Parathyroid adenoma (tissue), 2 donors: ENCODE measurements around the gene ACAD10.

ENCODE experiments used
- H2AFZ ChIP-seq: fragments of 300-600 bp; sonication (generic); one replicate; pipeline ENCODE4 v1.7.0; 2017; ENCODE audit warnings: antibody characterized with exemption, mild to moderate bottlenecking
- H3K27ac ChIP-seq: fragments of 300-600 bp; sonication (generic); one replicate; pipeline ENCODE4 v1.7.0; 2017
- H3K27me3 ChIP-seq: fragments of 300-600 bp; sonication (generic); one replicate; pipeline ENCODE4 v1.7.0; 2017; ENCODE audit warnings: low read length; ENCODE audit not compliant: control insufficient read depth, insufficient read depth
- H3K36me3 ChIP-seq: fragments of 300-600 bp; sonication (generic); one replicate; pipeline ENCODE4 v1.7.0; 2017; ENCODE audit warnings: low read length; ENCODE audit not compliant: control insufficient read depth, insufficient read depth
- H3K4me1 ChIP-seq: fragments of 300-600 bp; sonication (generic); one replicate; pipeline ENCODE4 v1.7.0; 2017; ENCODE audit warnings: control low read depth
- H3K4me2 ChIP-seq: fragments of 300-600 bp; sonication (generic); one replicate; pipeline ENCODE4 v1.7.0; 2017; ENCODE audit warnings: low read length
- H3K4me3 ChIP-seq: fragments of 300-600 bp; sonication (generic); one replicate; pipeline ENCODE4 v1.7.0; 2017; ENCODE audit warnings: low read depth, low read length
- H3K79me2 ChIP-seq: fragments of 300-600 bp; sonication (generic); one replicate; pipeline ENCODE4 v1.7.0; 2017; ENCODE audit warnings: control low read depth
- H3K9ac ChIP-seq: fragments of 300-600 bp; sonication (generic); one replicate; pipeline ENCODE4 v1.7.0; 2017; ENCODE audit warnings: mild to moderate bottlenecking
- H3K9me3 ChIP-seq: fragments of 300-600 bp; sonication (generic); one replicate; pipeline ENCODE4 v1.7.0; 2017; ENCODE audit warnings: low read length; ENCODE audit not compliant: control insufficient read depth
- TF ChIP-seq, protein P1 (sequence below): fragments of 300-600 bp; sonication (generic); IDR thresholded peaks from one replicate; pipeline ENCODE4 v1.7.0; 2017; ENCODE audit warnings: antibody characterized with exemption, mild to moderate bottlenecking
- donor health status: primary hyperparathyroidism.

ACAD10 gene

GRCh38 chr12:111653596-111653995 is 32.3 kb upstream of the ACAD10 start:
- Histone ChIP-seq H3K27ac (no peak overlapping the region), H3K9me3 (no peaks in the 10 kb centered on the region), H3K4me3 (no peak overlapping the region), H3K36me3 (peaks cover 2% of the 10 kb centered on the region), H3K4me2 (no peak overlapping the region), H3K79me2 (peaks cover 11% of the 10 kb centered on the region), H3K9ac (no peak overlapping the region), H3K4me1 (no peaks in the 10 kb centered on the region), H3K27me3 (no peaks in the 10 kb centered on the region), H2AFZ (no peak overlapping the region)
- TF ChIP-seq, protein P1, sequence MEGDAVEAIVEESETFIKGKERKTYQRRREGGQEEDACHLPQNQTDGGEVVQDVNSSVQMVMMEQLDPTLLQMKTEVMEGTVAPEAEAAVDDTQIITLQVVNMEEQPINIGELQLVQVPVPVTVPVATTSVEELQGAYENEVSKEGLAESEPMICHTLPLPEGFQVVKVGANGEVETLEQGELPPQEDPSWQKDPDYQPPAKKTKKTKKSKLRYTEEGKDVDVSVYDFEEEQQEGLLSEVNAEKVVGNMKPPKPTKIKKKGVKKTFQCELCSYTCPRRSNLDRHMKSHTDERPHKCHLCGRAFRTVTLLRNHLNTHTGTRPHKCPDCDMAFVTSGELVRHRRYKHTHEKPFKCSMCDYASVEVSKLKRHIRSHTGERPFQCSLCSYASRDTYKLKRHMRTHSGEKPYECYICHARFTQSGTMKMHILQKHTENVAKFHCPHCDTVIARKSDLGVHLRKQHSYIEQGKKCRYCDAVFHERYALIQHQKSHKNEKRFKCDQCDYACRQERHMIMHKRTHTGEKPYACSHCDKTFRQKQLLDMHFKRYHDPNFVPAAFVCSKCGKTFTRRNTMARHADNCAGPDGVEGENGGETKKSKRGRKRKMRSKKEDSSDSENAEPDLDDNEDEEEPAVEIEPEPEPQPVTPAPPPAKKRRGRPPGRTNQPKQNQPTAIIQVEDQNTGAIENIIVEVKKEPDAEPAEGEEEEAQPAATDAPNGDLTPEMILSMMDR = no peak

GRCh38 chr12:111655356-111655755 is 30.5 kb upstream of the ACAD10 start:
- Histone ChIP-seq H3K36me3 (peaks cover 2% of the 10 kb centered on the region), H3K4me1 (no peaks in the 10 kb centered on the region), H3K27me3 (no peaks in the 10 kb centered on the region), H2AFZ (no peak overlapping the region), H3K9me3 (no peaks in the 10 kb centered on the region), H3K4me2 (no peak overlapping the region), H3K4me3 (no peak overlapping the region), H3K9ac (no peak overlapping the region), H3K79me2 (peaks cover 11% of the 10 kb centered on the region), H3K27ac (no peak overlapping the region)
- TF ChIP-seq, protein P1 = no peak

DNA sequence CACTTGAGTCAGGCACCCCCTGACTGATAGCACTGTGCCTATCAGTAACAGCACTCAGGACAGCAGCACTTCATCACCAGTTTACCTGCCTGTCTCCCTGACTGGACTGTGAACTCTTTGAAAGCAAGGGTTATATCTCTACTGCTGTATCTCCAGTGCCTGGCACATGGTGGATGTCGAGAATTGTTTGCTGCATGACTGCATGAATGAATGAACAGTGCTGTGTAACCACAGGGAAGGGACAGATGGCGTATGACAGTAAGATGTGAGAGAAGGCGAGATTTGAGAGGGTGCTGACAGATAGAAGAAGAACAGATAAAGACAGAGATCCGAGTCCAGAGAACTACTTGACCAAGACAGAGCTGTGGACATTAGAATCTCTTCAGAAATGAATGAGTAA is 29.8 kb upstream of the ACAD10 start:
- Histone ChIP-seq H2AFZ (no peak overlapping the region), H3K27me3 (no peaks in the 10 kb centered on the region), H3K9ac (no peak overlapping the region), H3K4me2 (no peak overlapping the region), H3K27ac (no peak overlapping the region), H3K36me3 (peaks cover 2% of the 10 kb centered on the region), H3K4me1 (no peaks in the 10 kb centered on the region), H3K79me2 (peaks cover 11% of the 10 kb centered on the region), H3K9me3 (no peaks in the 10 kb centered on the region), H3K4me3 (no peak overlapping the region)
- TF ChIP-seq, protein P1 = no peak

DNA sequence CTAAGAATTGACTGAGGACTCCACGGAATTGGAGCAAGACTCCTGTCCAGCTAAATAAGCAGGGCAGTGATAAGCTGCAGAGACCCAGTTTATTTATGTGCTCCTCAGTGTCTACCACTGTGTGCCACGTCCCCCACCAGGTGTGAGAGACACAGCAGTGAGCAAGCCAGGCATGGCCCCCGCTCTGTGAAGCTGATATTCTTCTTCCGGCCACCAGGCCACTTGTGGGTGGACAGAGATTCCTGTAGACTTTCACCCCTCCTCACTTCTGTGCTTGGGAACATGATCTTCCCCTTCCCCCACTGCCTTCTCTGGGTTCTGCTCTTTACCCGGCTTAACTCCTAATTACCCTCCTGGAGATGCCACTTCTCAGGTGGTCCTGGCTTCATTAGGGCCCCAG is 21.4 kb upstream of the ACAD10 start:
- no peaks in the 10 kb centered on the region for H3K27me3 ChIP-seq
- H3K27ac ChIP-seq = no peak overlapping the region
- TF ChIP-seq, protein P1 = no peak
- H3K79me2 ChIP-seq = no peaks in the 10 kb centered on the region
- no peaks in the 10 kb centered on the region for H3K9me3 ChIP-seq
- no peak overlapping the region for H3K4me3 ChIP-seq
- H3K4me1 ChIP-seq = no peaks in the 10 kb centered on the region
- no peaks in the 10 kb centered on the region for H3K36me3 ChIP-seq
- no peak overlapping the region for H2AFZ ChIP-seq
- H3K9ac ChIP-seq = no peak overlapping the region
- no peak overlapping the region for H3K4me2 ChIP-seq

GRCh38 chr12:111664961-111665865 is 20.6 kb upstream of the ACAD10 start:
- no peaks in the 10 kb centered on the region for H3K79me2 ChIP-seq
- no peaks in the 10 kb centered on the region for H3K27me3 ChIP-seq
- H3K9ac ChIP-seq = no peak overlapping the region
- H2AFZ ChIP-seq = no peak overlapping the region
- H3K36me3 ChIP-seq = no peaks in the 10 kb centered on the region
- no peaks in the 10 kb centered on the region for H3K4me1 ChIP-seq
- no peak overlapping the region for H3K27ac ChIP-seq
- H3K4me2 ChIP-seq = no peak overlapping the region
- H3K4me3 ChIP-seq = no peak overlapping the region
- TF ChIP-seq, protein P1 = no peak
- no peaks in the 10 kb centered on the region for H3K9me3 ChIP-seq
